Smooth muscle cell (in vitro differentiated cells): Measurements from ENCODE around the gene GNG2. TPM values are rescaled to one million over a fixed set of nuclear protein-coding genes. Genes with fewer than 3 reads are reported as not detected.
A peak's percentile ranks its signal among the peaks of the same experiment; 100 is the strongest.

Experiments used
- DNase-seq: peaks from one replicate; lab custom pipeline; 2025; ENCODE audit not compliant: unreplicated experiment; lab: John Stamatoyannopoulos, UW
- H2AFZ ChIP-seq: fragments of 200-600 bp; sonication (generic); 2 replicates; pipeline ENCODE4 v1.6.0; 2016; ENCODE audit warnings: antibody characterized with exemption, low read depth, mild to moderate bottlenecking
- H3F3A ChIP-seq: fragments of 200-600 bp; sonication (generic); 2 replicates; pipeline ENCODE4 v1.6.0; 2017; ENCODE audit warnings: antibody characterized with exemption, low read depth
- H3K27ac ChIP-seq: fragments of 200-600 bp; sonication (generic); 2 replicates; pipeline ENCODE4 v1.5.1; 2016; ENCODE audit warnings: low read depth, mild to moderate bottlenecking
- H3K27me3 ChIP-seq: fragments of 200-600 bp; sonication (generic); 2 replicates; pipeline ENCODE4 v1.6.1; 2016; ENCODE audit warnings: low read depth, mild to moderate bottlenecking
- H3K36me3 ChIP-seq: fragments of 200-600 bp; sonication (generic); 2 replicates; pipeline ENCODE4 v1.5.1; 2016; ENCODE audit warnings: low read depth
- H3K4me1 ChIP-seq: fragments of 200-600 bp; sonication (generic); 2 replicates; pipeline ENCODE4 v1.5.1; 2016; ENCODE audit warnings: low read depth
- H3K4me2 ChIP-seq: fragments of 200-600 bp; sonication (generic); 2 replicates; pipeline ENCODE4 v1.6.0; 2016; ENCODE audit warnings: mild to moderate bottlenecking
- H3K4me3 ChIP-seq: fragments of 200-600 bp; sonication (generic); 2 replicates; pipeline ENCODE4 v1.5.1; 2016; ENCODE audit warnings: mild to moderate bottlenecking
- H3K79me2 ChIP-seq: fragments of 200-600 bp; sonication (generic); 2 replicates; pipeline ENCODE4 v1.6.0; 2016; ENCODE audit warnings: low read depth, mild to moderate bottlenecking
- H3K9ac ChIP-seq: fragments of 200-600 bp; sonication (generic); 2 replicates; pipeline ENCODE4 v1.6.0; 2016; ENCODE audit warnings: low read depth
- H3K9me3 ChIP-seq: fragments of 200-600 bp; sonication (generic); replicated peaks from 2 replicates; pipeline ENCODE4 v1.5.1; 2016; ENCODE audit warnings: low read depth
- H4K20me1 ChIP-seq: fragments of 200-600 bp; sonication (generic); 2 replicates; pipeline ENCODE4 v1.6.0; 2016; ENCODE audit warnings: low read depth
- WGBS: methylation state at CpG from one replicate; pipeline ENCODE4 v1.1.7; 2016; ENCODE audit warnings: low lambda C conversion rate; 5-methylcytosine and 5-hydroxymethylcytosine counted together
- polyA plus RNA-seq: library from polyadenylated mRNA; unstranded; fragments of >200 nt; fragmentation: Nextera tagmentation; extraction: Ambion mirVana; gene quantifications from 2 replicates; pipeline ENCODE4 v1.2.1, GENCODE V29; 2016
- total RNA-seq: library from RNA; depleted of rRNA; stranded (reverse); fragments of >200 nt; gene quantifications from 2 replicates; pipeline ENCODE4 v1.2.3, GENCODE V29; 2014
- TF ChIP-seq, protein P1 (sequence below): fragments of 200-600 bp; sonication (generic); IDR thresholded peaks from 2 replicates; pipeline ENCODE4 v1.5.1; 2017; ENCODE audit warnings: borderline replicate concordance, mild to moderate bottlenecking, antibody characterized with exemption; ENCODE audit not compliant: insufficient read depth, poor library complexity, severe bottlenecking

The GNG2 gene
- total and polyA plus RNA-seq, 2 experiments from 2014 or later, result 83.6 to 128 TPM

DNA sequence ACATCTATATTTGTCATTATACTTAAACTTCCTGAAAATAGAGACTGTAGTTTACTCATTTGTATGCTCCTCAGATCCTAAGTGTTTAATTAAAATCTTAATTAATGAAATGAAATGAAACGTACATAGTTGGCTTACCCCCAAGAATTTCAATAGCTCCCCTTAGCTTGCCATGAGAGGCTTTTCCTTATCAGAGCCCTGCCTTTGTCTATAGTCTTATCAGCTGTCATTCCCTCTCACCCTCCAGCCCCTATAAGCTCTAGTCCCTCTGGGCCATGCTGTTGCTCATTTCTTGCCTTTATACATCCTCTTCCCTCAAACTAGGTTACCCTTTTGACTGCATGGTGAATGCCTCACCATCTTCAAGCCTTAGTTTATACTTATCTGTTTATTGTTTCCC, 127.8 kb downstream of the GNG2 start:
- no peak overlapping the region for H3K9ac ChIP-seq
- peaks cover 37% of the 10 kb centered on the region for H3K79me2 ChIP-seq
- H3K36me3 ChIP-seq, result peaks cover 9% of the 10 kb centered on the region
- H3K4me1 ChIP-seq, result peaks cover 22% of the 10 kb centered on the region
- TF ChIP-seq, protein P1, sequence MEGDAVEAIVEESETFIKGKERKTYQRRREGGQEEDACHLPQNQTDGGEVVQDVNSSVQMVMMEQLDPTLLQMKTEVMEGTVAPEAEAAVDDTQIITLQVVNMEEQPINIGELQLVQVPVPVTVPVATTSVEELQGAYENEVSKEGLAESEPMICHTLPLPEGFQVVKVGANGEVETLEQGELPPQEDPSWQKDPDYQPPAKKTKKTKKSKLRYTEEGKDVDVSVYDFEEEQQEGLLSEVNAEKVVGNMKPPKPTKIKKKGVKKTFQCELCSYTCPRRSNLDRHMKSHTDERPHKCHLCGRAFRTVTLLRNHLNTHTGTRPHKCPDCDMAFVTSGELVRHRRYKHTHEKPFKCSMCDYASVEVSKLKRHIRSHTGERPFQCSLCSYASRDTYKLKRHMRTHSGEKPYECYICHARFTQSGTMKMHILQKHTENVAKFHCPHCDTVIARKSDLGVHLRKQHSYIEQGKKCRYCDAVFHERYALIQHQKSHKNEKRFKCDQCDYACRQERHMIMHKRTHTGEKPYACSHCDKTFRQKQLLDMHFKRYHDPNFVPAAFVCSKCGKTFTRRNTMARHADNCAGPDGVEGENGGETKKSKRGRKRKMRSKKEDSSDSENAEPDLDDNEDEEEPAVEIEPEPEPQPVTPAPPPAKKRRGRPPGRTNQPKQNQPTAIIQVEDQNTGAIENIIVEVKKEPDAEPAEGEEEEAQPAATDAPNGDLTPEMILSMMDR, result no peak
- H4K20me1 ChIP-seq, result peaks cover 8% of the 10 kb centered on the region
- H3K27ac ChIP-seq, result no peak overlapping the region
- no peak for DNase-seq
- H3K9me3 ChIP-seq, result no peaks in the 10 kb centered on the region
- no peaks in the 10 kb centered on the region for H3F3A ChIP-seq
- no peaks in the 10 kb centered on the region for H3K27me3 ChIP-seq
- WGBS, result 74% methylated on average over 1 of the region's 1 CpG
- peak overlapping the region; percentile 91 for H3K4me2 ChIP-seq
- no peak overlapping the region for H2AFZ ChIP-seq
- peak overlapping the region; percentile 95 for H3K4me3 ChIP-seq

DNA sequence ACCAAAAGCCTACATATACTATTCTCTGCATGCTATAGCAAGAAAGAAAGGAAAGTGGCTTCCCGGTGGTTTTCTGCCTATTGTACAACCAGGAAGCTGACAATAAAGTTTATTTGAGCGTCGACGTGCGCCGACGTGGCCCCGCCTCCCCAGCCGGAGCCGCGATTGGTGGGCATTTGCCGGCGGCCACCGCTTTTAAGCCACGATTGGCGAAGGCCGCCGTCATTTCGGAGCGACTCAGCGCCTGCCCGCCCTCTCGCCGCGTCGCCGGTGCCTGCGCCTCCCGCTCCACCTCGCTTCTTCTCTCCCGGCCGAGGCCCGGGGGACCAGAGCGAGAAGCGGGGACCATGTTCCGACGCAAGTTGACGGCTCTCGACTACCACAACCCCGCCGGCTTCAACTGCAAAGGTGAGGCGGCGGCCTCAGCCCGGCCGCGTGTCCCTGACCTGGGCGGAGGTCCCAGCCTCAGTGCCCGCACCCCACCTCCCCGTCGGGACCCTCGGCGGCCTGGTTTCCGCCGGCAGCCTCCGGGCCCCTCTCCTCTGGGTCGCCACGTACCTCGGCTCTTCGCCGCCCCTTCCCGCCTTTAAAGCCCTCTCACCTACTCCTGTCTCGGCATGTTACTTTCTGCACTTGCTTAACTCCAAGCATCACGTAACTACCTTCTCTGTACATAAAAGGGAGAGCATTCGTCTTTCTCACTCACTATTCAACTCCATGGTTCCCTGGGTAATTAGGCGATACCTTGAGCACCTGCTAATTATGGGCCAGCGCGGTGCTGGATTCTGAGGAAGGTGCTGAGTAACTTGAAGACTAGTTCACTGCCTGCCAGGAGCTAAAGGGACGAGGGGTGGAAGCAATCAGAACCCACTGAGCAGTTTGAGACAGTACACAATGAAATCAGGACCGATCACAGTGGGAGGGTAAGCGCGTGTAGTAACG, 129.2 kb downstream of the GNG2 start, which contains the start of gene RTRAF:
RTRAF (plus strand) TSS at position 254 of the 942 bp plus-strand sequence; CDS start at position 348, 94 bp downstream.
- DNase-seq, result peak; percentile 58
- Histone ChIP-seq H3K9ac (peak within 1 kb of the TSS; percentile 93), H3K4me2 (peak within 1 kb of the TSS; percentile 91), H4K20me1 (peaks cover 9% of the 10 kb centered on the region), H3K36me3 (peaks cover 14% of the 10 kb centered on the region), H3K4me3 (peak within 1 kb of the TSS; percentile 95), H3K27me3 (no peaks in the 10 kb centered on the region), H3K9me3 (no peaks in the 10 kb centered on the region), H2AFZ (peak within 1 kb of the TSS; percentile 92), H3K27ac (peak within 1 kb of the TSS; percentile 63), H3K79me2 (peaks cover 42% of the 10 kb centered on the region), H3K4me1 (peaks cover 22% of the 10 kb centered on the region), H3F3A (no peaks in the 10 kb centered on the region)
- WGBS, result under 1% methylated on average over 68 of the region's 72 CpGs
- TF ChIP-seq, protein P1, result no peak

DNA sequence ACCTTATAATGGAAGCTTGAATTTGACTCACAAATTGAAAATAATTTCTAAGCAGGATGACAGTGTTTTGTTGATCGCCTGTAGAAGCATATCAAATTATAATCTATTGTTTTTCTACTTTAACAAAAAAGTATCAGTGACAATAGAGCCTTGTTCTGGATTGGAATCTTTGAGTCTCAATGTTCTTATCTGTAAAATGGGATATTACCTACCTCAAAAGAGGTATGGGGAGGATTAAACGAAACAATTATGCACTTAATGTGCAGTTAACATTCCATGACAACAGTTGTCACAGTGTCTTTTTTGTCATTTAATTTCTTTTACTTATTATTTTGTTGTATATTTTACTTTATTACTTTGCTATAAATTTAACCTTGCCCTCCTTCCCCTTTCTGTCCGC, 130.1 kb downstream of the GNG2 start:
- Histone ChIP-seq H3K27ac (peak overlapping the region; percentile 63), H3F3A (no peaks in the 10 kb centered on the region), H3K79me2 (peaks cover 42% of the 10 kb centered on the region), H3K9ac (peak overlapping the region; percentile 93), H3K36me3 (peaks cover 15% of the 10 kb centered on the region), H3K27me3 (no peaks in the 10 kb centered on the region), H3K4me1 (peaks cover 22% of the 10 kb centered on the region), H2AFZ (no peak overlapping the region), H3K9me3 (no peaks in the 10 kb centered on the region), H3K4me2 (peak overlapping the region; percentile 91), H3K4me3 (peak overlapping the region; percentile 95), H4K20me1 (peaks cover 10% of the 10 kb centered on the region)
- DNase-seq, result no peak
- 83% methylated on average over 3 of the region's 3 CpGs for WGBS
- TF ChIP-seq, protein P1, result no peak
